Activated T-cell treated with anti-CD3 and anti-CD28 coated beads for 48 hours (primary cell): Measurements from ENCODE around the gene JOSD2.

ENCODE experiments used
- DNase-seq: peaks from one replicate; pipeline ENCODE4 v3.0.0-alpha.2; 2020; ENCODE audit warnings: low read depth

The JOSD2 gene, protein sequence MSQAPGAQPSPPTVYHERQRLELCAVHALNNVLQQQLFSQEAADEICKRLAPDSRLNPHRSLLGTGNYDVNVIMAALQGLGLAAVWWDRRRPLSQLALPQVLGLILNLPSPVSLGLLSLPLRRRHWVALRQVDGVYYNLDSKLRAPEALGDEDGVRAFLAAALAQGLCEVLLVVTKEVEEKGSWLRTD

DNA sequence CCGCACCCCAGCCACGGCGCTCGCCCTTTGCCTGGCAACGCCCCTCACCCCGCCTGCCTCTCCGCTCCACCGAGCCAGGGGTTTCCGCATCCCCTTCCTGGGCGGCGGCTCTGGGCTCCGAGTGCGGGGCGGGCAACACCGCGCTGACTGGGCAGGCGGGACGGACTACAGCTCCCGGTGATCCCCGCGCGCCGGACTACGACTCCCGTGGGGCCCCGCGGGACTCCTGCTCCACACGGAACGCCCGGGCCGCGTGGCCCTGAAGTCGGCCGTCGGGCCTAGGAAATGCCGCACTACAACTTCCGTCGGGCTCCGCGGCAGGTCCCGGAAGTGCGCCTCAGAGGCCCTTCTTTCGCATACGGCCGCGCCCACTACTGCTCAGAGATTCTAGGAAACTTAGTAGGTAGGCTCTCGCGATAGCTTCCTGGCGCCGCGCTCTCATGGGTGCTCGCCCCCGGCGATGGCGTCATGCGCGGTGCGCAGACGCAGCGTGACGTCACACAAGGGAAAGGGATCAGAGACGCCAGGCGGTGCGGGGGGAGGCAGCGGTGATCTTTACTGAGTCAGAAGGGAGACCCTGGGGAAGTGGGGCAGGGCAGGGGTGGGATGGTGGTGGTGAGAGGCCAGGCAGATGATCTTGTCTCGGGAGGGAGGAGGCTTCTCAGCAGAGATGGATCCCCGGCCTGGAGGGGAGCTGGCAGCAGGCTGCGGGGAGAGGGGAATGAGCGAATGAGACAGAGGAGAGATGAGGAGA, at the start of gene JOSD2:
Gene JOSD2 (minus strand): TSS at position 123 of the 754 bp plus-strand sequence. CDS start 760 bp downstream, outside the sequence.
- peak; percentile 94 for DNase-seq

DNA sequence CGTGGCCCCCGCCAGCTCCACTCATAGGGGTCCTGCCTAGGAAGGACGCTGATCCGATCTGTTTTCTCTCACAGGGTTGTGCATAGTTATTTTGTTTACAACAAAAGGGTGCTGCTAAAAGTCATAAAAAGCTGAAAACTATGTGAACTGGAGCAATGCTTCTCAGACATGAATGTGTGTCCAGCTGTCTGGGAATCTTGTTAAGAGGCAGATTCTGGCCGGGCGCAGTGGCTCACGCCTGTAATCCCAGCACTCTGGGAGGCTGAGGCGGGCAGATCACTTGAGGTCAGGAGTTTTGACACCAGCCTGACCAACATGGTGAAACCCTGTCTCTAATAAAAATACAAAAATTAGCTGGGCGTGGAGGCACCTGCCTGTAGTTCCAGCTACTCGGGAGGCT, 48.6 kb upstream of the JOSD2 start:
- no peak for DNase-seq

DNA sequence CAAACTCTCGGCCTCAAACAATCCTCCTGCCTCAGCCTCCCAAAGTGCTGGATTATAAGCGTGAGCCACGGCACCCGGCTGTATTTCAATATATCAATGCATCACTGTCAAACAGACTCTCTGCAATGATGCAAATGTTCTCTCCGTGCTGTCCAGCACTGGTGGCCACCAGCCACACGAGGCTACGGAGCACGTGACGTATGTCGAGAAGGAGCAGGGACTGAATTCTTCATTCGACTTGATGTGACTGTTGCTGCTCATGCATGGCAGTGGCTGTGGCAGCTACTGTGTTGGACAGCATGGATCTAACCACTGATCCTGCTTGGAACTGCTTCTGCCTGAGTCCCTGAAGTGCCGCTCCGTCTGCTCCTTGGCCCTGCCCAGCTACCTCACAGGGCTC, 47.5 kb upstream of the JOSD2 start:
- DNase-seq = no peak

DNA sequence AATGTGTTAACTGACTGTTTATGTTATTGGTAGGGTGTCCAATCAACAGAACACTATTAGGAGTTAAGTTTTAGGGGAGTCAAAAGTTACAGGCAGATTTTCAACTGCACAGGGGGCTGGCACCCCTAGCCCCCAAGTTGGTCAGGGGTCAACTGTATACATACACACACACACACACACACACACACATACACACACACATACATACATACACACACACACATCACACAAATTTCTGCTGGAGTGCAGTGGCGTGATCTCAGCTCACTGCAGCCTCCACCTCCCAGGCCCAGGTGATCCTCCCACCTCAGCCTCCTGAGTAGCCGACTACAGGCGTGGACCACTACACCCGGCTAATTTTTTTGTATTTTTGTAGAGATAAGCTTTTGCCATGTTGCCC, 47.0 kb upstream of the JOSD2 start:
- DNase-seq = no peak

DNA sequence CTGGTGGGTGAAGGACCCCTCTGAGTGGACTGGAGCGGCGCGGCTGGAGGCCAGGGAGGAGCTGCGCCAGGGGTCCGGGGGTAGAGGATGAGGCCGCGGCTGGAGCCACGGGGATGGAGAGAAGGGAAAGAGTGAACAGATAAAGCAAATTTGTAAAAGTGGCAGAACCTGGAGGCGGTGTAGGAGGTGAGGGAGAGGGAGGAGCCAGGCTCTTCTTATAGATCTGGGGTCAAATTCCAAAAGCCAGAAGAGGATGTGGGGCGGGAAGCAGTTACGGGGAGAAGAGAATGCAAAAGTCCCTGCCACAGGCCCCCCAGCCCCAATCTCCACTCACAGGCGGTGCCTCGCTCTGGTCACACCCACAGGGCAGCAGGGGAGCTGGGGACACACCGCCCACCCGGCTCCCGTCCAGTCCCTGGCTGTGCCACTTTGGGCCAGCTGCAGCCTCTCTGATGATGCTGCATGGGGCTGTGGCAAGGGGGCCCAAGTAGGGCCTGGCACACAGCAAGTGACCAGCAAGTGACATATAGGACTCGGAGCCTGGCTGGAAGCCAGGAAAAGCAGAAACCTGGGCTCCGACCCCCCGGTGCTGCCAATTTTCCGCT, 46.1 kb upstream of the JOSD2 start:
- DNase-seq = no peak

DNA sequence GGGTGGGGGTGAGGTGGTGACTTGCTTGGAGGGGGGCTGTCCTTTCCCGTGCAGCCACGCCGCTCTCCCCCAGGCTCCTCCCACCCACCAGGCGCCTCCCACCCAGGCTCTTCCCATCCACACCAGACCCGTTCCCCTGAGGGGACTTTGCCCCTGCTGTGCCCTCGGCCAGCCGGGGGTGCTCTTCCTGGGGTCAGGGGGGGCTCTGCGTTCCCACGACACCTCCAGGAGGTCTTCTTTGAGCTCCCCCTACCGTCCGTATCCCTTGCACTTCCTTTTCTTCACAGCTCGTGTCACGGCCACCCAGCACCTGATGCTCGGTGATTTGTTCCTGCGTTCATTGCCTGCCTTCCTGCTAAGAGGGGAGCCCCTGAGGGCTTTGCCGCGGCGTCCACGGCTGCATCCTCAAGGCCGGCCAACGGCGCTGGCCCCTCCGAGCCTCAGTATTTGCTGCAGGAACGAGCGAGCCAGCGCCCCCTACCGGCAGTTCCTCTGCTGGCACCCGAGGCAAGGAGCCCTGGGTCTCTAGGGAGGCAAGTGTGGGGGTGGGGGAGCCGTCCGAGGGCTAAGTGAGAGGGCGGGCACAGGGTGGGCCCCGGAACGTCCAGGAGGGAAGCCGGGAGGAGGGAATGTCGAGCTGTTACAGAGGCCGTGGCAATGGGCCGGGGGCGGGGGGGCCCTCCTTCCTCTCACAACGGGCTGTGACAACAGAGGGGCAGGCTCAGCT, 45.5 kb upstream of the JOSD2 start:
- DNase-seq = peak; percentile 77

DNA sequence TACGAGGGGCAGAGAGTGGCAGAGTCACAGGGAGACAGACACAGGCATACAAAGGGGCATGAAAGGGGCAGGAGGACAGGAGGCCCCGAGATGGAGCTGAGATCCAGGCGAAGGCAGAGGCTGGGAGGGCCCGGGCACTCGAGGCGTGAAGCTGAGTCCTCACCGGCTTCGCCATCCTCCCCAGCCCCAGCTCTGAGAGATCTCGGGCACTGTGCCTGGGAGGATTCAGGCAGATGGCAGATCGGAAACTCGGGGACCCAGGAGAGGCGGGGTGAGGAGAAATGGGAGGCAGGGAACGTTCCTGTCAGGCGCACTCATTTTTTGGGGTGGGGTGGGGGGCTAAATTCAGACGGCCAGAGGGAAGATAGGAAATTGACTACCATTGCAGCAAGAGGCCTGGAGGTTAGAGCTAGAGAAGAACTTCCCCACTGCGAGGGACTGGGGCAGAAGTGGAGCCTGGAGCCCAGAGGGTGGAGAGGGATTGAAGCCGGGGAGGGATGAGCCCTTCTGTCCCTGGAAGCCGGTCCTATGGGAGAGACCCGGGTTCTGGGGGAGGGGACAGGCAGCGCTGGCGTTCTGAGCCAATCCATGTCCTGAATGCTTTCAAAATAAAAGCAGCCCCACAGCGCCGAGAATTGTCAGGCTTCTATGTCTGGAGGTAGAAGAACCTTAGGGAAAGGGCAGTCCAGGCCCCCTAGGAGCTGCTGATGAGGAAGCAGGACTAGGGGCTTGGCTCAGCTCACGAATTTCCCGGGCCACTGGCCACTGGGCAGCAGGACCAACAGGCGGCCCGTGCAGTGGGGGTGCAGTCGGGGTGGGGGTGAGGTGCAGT, 44.7 kb upstream of the JOSD2 start:
- DNase-seq = no peak

DNA sequence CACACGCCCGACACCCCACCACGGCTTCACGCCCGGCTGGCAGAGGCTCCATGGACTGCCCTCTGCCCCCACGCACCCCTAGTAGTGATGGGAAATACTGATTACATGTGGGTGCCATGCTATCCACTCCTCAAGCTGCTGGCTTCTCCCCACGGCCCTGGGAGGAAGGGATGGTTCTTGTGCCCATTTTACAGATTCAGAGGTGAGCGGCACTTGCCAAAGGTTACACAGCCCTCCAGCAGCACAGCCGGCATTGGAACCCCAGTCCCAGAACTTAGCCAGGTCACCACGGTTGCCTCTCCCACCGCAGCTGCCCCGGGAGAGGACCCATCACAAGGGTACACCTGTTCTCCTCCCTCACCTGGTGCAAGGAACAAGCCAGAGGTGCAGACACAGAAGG, 44.0 kb upstream of the JOSD2 start:
- no peak for DNase-seq

DNA sequence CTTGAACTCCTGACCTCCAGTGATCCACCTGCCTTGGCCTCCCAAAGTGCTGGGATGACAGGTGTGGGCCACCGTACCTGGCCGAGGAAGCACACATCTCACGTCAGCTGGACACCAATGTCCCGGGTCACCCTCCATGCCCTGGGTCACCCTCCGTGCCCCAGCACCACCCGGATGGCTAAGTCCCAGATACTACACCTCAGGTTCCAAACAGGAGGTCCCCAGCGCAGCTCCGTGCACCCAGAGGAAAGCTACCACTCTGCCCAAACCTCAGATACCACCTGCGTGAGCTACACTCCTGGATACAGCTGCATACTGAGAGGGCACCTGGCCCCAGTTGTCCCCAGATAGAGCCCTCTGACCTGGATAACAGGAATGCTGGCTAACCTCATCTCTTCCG, 43.2 kb upstream of the JOSD2 start:
- no peak for DNase-seq

DNA sequence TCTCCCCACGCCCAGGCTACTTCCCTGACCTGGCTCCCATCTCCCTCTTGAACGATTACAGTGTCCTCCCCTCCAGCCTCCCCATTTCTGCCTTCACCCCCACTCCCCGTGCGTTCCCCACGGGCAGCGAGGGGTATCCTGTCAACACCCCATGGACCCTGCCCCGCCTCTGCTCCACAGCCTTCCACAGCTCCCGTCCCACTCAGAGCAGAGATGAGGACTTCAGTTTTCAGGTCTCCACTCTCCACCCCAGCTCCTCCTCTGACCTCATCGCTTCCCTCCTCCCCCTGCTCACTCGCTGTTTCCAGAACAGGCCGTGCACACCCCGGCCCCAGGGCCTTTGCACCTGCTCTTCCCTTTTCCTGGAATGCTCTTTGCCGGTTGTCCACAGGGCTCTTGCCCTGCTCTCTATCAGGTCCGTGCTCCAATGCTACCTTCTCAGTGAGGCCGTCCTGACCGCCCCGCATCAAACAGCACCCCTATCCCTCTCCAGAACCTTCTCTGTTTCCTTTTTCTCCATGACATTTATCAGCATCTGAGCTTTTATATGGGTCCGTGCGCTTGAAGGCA, 42.2 kb upstream of the JOSD2 start:
- DNase-seq = no peak

DNA sequence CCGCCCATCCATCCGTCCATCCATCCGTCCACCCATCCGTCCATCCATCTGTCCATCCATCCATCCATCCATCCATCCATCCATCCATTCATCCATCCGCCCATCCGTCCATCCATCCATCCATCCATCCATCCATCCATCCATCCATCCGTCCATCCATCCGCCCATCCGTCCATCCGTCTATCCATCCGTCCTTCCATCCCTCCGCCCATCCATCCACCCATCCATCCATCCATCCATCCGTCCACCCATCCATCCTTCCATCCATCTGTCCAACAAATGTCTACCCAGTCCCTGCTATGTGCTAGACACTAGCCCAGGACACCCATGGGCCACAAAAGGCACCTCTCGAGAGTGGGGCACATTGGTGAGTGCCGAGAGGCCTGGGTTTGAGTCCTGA, 41.5 kb upstream of the JOSD2 start:
- DNase-seq = no peak

DNA sequence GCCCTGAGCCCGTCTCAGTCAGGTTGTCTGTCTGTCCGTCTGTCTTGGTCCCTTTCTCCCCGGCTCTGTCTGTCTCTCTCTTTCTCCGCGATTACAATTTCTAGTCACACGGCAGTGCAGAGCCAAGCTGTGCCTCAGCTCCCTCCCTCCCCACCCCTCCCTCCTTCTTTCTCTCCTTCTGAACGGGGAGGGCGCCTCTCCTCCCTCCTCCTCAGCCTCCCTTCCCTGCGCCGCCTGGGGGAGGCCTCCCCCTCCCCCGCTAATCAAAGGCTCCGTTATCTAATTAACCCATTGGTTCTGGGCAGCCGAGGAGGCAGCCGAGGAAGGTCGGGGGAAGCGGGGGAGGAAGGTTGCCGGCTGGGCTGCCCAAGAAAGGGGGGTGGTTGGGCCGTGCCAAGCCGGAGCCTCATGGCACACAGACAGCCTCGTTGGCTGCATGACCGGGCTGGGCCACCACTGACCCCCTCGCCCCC, 40.8 kb upstream of the JOSD2 start:
- no peak for DNase-seq

DNA sequence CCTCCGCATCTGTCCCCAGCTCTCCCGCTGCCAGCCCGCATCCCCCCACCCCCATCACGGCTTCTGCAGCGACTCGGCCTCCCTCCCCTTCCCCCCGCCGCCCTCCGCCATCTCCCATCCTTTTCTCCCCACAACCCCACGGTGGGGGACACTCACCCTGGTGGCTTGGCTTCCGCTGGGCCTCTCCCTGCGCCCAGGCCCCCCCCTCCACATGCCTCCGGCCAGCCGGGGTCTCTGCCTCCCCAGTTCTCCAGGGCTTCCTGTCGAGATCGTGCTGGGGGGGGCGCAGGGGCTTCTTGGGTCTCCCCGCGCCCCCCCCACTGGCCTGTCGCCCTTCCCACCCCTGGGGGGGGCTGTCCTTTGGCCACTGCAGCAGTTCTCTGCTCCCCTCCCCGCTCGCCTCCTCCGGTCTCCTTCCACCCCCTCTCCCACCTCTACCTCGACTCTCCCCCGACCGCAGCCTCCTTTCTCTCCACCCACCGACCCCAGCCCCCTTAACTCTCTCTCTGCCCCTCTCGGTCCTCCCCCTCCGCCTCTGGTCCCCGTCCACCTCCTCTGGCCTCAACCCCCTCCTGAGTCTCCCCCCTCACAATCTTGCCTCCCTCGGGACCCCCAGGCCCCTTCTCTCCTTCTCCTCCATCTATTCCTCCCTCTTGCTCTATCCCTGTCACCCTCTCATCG, 40.2 kb upstream of the JOSD2 start:
- DNase-seq = no peak

DNA sequence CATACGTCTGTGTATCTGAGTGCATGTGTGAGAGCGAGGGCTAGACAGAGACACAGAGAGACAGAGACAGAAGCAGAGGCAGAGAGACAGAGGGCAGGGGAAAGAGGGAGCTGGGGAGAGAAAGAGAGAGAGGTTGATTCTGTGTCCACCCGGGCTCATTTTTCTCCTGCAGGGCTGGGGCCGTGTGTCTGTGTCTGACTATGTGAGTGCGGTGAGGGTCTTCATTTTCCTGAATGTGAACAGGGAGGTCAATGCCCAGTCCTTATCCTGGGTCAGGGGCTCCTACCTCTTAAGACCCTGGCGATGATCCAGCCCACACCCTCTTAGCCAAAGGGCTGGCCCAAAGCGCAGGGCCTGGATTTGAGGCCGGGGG, 39.6 kb upstream of the JOSD2 start:
- no peak for DNase-seq

DNA sequence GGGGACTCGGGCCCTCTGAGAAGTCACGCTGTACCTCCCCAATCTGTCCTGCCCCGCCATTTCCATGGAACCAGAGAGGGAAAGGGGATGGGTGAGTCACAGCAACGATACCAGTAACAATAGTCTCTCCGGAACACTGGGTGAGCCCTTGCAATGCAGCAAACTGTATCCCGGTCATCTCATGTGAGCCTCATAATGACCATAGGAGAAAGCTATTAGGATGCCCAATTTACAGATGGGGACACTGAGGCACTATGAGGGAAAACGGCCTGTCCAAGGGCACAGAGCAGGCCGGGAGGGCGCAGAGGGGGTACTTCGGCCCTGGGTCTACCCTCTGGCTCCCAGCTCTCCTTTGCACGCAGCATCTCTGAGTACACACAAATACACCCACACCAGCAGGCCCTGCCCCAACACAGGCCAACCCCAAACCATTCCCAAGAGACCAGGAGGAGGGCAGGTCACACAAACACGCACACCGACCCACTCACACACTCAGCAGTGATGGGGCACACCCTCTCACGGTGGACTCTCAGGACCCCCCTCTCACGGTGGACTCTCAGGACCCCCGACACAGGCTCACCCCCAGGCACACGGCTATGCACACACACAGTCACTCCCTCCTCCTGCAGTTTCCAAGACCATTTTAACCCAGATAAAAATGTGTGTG, 39.1 kb upstream of the JOSD2 start:
- no peak for DNase-seq

DNA sequence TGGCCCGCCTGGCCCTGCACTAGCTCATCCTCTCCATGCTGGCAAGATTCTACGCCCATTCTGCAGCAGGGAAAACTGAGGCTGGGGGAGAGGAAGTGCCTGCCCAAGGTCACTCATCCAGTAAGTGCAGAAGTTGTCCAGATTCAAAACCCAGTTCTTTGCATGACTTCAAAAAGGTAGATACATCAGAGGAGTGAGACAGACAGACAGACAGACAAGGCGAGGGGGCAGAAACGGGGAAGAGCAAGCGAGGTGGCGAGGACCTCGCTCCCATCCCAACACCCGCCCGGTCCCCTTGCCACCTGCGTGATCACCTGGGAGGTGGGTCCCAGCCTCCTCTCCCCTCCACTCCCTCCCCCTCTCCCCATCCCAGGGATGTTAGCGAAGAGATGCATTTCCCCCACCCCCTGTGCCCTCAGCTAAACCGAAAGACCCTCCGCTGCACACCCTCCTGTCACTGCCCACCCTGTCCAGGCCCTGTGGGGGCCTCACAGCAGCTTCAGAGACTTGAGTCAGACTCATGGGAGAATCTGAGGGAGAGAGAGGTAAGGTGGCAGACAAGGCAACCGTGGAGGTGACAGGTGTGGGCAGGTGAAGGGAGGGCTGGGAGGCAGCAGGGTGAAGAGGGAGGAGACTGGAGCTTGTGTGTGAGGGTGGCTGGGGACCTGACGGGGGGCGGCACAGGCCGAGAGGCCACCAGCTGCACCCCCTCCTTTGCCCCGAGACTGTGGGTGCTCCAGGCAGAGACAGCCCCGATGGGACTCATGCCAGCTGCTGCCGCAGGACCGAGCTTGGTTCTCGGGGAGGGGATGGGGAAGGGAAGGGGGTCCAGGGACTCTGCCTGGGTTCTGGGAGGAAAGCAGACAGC, 38.3 kb upstream of the JOSD2 start:
- DNase-seq = no peak

DNA sequence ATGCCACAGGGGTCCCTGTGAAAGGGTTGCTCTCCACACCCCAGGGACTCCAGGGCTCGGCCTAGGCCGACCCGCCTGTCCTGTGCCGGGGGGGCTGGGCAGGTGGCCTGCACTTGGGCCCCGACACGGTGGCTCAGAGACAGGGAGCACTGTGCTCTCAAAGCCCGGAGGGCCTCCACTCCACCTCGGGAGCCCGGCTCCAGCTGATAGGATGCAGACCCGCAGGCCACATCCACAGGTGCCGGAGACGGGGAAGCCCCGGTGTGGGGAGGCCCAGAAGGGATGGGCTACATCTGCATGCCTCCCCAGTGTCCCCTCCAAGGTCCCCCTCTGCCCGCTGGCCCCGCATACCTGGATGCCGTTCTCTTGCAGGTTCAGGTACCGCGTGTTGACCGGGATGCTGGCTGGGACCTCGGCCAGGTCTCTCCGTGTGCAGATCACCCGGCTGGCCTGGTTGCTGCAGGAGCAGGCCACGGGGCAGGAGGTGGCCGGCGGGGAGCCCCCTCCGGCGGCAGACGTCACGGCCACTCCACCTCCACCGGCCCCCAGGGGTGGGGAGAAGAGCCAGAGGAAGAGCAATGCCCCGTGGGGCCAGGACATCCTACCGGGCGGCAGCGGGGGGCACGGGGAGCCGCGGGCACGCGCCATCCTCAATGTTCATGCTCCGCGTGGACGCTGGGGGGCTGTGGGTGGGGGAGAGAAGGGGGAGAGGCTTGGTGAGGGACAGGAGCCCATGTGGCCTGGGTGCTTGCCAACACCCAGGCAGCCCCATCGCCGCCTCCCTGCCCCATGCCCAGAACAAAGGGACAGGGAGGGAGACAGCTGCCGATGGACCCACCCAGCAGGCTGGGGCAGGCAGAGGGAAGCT, 37.4 kb upstream of the JOSD2 start:
- DNase-seq = no peak
